ENCODE data around the gene L3MBTL3.

- TF ChIP-seq POLR2A (IDR thresholded peaks at IDR 0.05; ENCODE audit: low read depth) (no peak), EP300 (IDR thresholded peaks at IDR 0.05) (no peak), CTCF (IDR thresholded peaks at IDR 0.05) (no peak), POLR2AphosphoS5 (IDR thresholded peaks at IDR 0.05) (no peak)
Observed at GRCh38 chr6:130152908-130153510, 134.6 kb downstream of the L3MBTL3 start.

Measured in esophagus muscularis mucosa (tissue), 4 donors.